Smooth muscle cell of the coronary artery (primary cell): ENCODE results near the gene MARVELD2. TPM values are rescaled to one million over a fixed set of nuclear protein-coding genes. Genes with fewer than 3 reads are reported as not detected.

Source experiments
- total RNA-seq: library from RNA; depleted of rRNA; stranded (reverse); fragments of >200 nt; gene quantifications from 2 replicates; pipeline ENCODE4 v1.2.3, GENCODE V29; 2014; ENCODE audit warnings: low replicate concordance

MARVELD2 gene, protein sequence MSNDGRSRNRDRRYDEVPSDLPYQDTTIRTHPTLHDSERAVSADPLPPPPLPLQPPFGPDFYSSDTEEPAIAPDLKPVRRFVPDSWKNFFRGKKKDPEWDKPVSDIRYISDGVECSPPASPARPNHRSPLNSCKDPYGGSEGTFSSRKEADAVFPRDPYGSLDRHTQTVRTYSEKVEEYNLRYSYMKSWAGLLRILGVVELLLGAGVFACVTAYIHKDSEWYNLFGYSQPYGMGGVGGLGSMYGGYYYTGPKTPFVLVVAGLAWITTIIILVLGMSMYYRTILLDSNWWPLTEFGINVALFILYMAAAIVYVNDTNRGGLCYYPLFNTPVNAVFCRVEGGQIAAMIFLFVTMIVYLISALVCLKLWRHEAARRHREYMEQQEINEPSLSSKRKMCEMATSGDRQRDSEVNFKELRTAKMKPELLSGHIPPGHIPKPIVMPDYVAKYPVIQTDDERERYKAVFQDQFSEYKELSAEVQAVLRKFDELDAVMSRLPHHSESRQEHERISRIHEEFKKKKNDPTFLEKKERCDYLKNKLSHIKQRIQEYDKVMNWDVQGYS
- 0.47 and 0.53 TPM in 2 replicates for total RNA-seq

DNA sequence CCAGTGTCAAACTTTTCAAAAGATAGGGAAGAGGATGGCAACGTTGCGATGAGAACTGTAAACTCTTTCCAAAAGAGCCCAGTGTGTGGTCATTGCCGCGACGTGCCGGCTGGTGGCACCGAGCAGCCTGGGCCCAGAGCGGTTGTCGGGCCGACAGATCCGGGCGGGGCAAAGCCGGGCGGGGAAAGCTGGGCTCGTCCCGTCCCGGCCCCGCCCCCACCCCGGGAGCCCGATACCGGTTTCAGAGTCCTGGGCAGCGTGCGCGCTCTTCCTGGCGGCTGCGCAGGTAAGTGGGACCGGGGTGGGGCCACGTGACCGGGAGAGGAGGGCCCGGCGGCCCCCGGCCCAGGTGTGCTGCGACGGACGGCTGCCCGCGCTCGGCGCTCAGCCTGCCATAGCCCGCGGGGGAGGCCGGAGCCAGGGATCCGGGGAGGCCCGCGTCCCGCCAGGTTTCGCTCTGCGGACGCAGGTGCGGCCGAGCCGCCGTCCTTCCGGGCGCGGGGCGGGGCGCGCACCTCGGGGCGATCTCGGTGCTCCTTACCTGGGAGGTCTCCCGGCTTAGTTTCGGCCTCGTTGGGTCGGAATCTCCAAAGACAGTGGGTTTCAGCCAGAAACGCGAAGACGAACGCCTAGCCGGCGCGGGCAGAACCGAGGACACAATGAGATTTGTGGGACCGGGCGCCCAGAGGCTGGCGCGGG, at the start of gene MARVELD2:
TSS of gene MARVELD2 (plus strand) at position 232 of the 699 bp plus-strand sequence. CDS start 4,270 bp downstream, outside the sequence.

GRCh38 chr5:69369340-69370121, 45.4 kb upstream of the MARVELD2 start, which contains the start of the genes AK6, RAD17 and TAF9:
Gene AK6 (minus strand): TSS chr5:69369520. CDS start chr5:69369490, 30 bp downstream.
Gene RAD17 (plus strand): TSS chr5:69369818. CDS start chr5:69372209, 2,391 bp downstream.
Gene TAF9 (minus strand): TSS chr5:69369520. CDS start chr5:69365737, 3,783 bp downstream.

DNA sequence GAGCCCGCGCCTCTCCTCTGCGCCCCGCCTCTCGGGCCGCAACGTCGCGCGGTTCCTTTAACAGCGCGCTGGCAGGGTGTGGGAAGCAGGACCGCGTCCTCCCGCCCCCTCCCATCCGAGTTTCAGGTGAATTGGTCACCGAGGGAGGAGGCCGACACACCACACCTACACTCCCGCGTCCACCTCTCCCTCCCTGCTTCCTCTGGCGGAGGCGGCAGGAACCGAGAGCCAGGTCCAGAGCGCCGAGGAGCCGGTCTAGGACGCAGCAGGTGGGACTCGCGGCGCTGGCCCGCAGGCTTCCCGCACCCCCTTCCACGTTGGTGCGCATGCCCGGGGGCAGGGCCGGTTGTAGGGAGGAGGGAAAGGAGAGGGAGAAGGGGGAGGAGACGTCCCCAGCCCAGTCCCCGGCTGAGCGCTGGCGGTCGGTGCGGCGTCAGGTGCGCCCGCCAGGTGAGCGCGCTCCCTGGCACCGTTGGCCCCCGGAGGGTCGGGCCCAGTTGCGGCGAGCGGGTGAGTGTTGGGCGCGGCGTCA, 77.5 kb downstream of the MARVELD2 start, which contains the start of gene OCLN:
TSS of gene OCLN (plus strand) at position 400 of the 532 bp plus-strand sequence. CDS start 11,455 bp downstream, outside the sequence.

Other genes with a start within 250 kb of the MARVELD2 start
- gene CCNB1, start 248.0 kb upstream of the MARVELD2 start, total RNA-seq: 10.5 and 38.6 TPM in 2 replicates
- 1.5 and 6.8 TPM in 2 replicates for gene CENPH, start 225.5 kb upstream of the MARVELD2 start, total RNA-seq
- gene CDK7, start 180.2 kb upstream of the MARVELD2 start, total RNA-seq: 25.2 and 63.4 TPM in 2 replicates
- 2.1 and 2.3 TPM in 2 replicates for gene CCDC125, start 82.3 kb upstream of the MARVELD2 start, total RNA-seq
- 34.5 and 70.1 TPM in 2 replicates for gene AK6, start 45.6 kb upstream of the MARVELD2 start, total RNA-seq
- gene TAF9, start 45.6 kb upstream of the MARVELD2 start, total RNA-seq: 51.8 and 83.4 TPM in 2 replicates
- gene RAD17, start 45.3 kb upstream of the MARVELD2 start, total RNA-seq: 8.7 and 17.3 TPM in 2 replicates
- 0.53 and 3.5 TPM in 2 replicates for gene OCLN, start 77.7 kb downstream of the MARVELD2 start, total RNA-seq
- gene GTF2H2C, start 145.1 kb downstream of the MARVELD2 start, total RNA-seq: 18.8 and 26.2 TPM in 2 replicates